Measurements from ENCODE around the gene GLRA3.

DNA sequence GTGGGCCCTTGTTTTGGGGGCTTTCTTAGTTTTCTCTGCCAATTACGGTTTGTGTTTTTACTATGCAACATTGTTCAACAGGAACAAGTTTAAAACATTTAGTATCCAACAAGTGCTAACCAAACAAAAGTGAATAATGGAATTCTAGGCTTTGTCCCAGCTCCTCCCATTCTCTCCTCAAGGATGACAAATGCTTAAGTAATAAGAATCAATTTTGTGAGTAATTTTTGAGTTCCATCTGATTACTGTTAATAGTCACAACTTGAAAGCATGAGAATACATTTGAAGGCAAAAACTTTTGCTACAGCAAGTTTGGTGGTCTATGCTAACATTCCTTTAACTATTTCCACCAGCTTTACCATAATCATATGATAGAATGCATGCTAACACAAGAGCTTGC lies 228.7 kb downstream of the GLRA3 start:
- TF ChIP-seq, protein P1, sequence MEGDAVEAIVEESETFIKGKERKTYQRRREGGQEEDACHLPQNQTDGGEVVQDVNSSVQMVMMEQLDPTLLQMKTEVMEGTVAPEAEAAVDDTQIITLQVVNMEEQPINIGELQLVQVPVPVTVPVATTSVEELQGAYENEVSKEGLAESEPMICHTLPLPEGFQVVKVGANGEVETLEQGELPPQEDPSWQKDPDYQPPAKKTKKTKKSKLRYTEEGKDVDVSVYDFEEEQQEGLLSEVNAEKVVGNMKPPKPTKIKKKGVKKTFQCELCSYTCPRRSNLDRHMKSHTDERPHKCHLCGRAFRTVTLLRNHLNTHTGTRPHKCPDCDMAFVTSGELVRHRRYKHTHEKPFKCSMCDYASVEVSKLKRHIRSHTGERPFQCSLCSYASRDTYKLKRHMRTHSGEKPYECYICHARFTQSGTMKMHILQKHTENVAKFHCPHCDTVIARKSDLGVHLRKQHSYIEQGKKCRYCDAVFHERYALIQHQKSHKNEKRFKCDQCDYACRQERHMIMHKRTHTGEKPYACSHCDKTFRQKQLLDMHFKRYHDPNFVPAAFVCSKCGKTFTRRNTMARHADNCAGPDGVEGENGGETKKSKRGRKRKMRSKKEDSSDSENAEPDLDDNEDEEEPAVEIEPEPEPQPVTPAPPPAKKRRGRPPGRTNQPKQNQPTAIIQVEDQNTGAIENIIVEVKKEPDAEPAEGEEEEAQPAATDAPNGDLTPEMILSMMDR (IDR thresholded peaks at IDR 0.05): no peak
- no peak for TF ChIP-seq POLR2A (IDR thresholded peaks at IDR 0.05)

Data from vagina (tissue), 2 donors.